Upper lobe of right lung (tissue), 1 donor: ENCODE measurements around the gene SEC22A. TPM values are rescaled to one million over a fixed set of nuclear protein-coding genes. Genes with fewer than 3 reads are reported as not detected.

Experiments used
- ATAC-seq: fragments of 200-7000 bp; cut with Tn5 transposase; one replicate; pipeline ENCODE4 v1.9.1; 2020; ENCODE audit warnings: mild to moderate bottlenecking, moderate library complexity
- DNase-seq: peaks from one replicate; pipeline ENCODE4 v3.0.0-alpha.2; 2020
- H3K27ac ChIP-seq: fragments of 200-600 bp; one replicate; pipeline ENCODE4 v1.8.0; 2022
- H3K27me3 ChIP-seq: fragments of 200-600 bp; one replicate; pipeline ENCODE4 v1.8.0; 2022; ENCODE audit warnings: mild to moderate bottlenecking
- H3K36me3 ChIP-seq: fragments of 200-600 bp; one replicate; pipeline ENCODE4 v1.8.0; 2022
- H3K4me1 ChIP-seq: fragments of 200-600 bp; one replicate; pipeline ENCODE4 v1.8.0; 2022
- H3K4me3 ChIP-seq: fragments of 200-600 bp; one replicate; pipeline ENCODE4 v1.8.0; 2022; ENCODE audit warnings: mild to moderate bottlenecking
- H3K9me3 ChIP-seq: fragments of 200-600 bp; one replicate; pipeline ENCODE4 v1.8.0; 2022
- CTCF ChIP-seq: fragments of 200-600 bp; IDR thresholded peaks from one replicate; pipeline ENCODE4 v1.8.0; 2022; ENCODE audit warnings: antibody characterized with exemption
- intact Hi-C: fragments of 100-400 bp; cut with DNase I; formaldehyde crosslinking; loops from one replicate; pipeline ENCODE4 v1.11.0; 2022
- total RNA-seq: library from RNA; stranded (reverse); fragmentation: NEBNext Ultra II Directional; extraction: Animal tissue kit (Norgen Biotek cat#: 25700); gene quantifications from one replicate; pipeline ENCODE4 v1.2.1, GENCODE V29; 2021
- donor health status: DM: no; HTN: yes; CAD: no; lungs with severe emphysema.

The SEC22A gene
- total RNA-seq, 1 donor from 2014 or later: 14.4 TPM

GRCh38 chr3:123289391-123290106 lies 87.8 kb downstream of the SEC22A start:
- no peak for ATAC-seq
- H3K9me3 ChIP-seq: no peaks in the 10 kb centered on the region
- no peaks in the 10 kb centered on the region for H3K27me3 ChIP-seq
- DNase-seq: no peak
- intact Hi-C loops: no loop called here
- TF ChIP-seq CTCF: no peak
- H3K4me3 ChIP-seq: no peak overlapping the region
- no peak overlapping the region for H3K27ac ChIP-seq
- H3K4me1 ChIP-seq: no peaks in the 10 kb centered on the region
- H3K36me3 ChIP-seq: no peaks in the 10 kb centered on the region

- intact Hi-C loops: no loop called here
- H3K9me3 ChIP-seq: no peaks in the 10 kb centered on the region
- TF ChIP-seq CTCF: no peak
- H3K27me3 ChIP-seq: no peaks in the 10 kb centered on the region
- H3K27ac ChIP-seq: no peak overlapping the region
- no peak overlapping the region for H3K4me3 ChIP-seq
- H3K36me3 ChIP-seq: no peaks in the 10 kb centered on the region
- ATAC-seq: no peak
- no peaks in the 10 kb centered on the region for H3K4me1 ChIP-seq
- no peak for DNase-seq
Measured at GRCh38 chr3:123290107-123290930, 88.6 kb downstream of the SEC22A start.

- DNase-seq (no peak), ATAC-seq (no peak)
- Histone ChIP-seq H3K36me3 (no peaks in the 10 kb centered on the region), H3K9me3 (no peaks in the 10 kb centered on the region), H3K27ac (no peak overlapping the region), H3K4me3 (no peak overlapping the region), H3K27me3 (no peaks in the 10 kb centered on the region), H3K4me1 (no peaks in the 10 kb centered on the region)
- intact Hi-C loops: no loop called here
- no peak for TF ChIP-seq CTCF
Measured at GRCh38 chr3:123290962-123291361, 89.2 kb downstream of the SEC22A start.

- Histone ChIP-seq H3K27ac (no peak overlapping the region), H3K36me3 (no peaks in the 10 kb centered on the region), H3K4me1 (no peaks in the 10 kb centered on the region), H3K27me3 (no peaks in the 10 kb centered on the region), H3K9me3 (no peaks in the 10 kb centered on the region), H3K4me3 (no peak overlapping the region)
- intact Hi-C loops: no loop called here
- ATAC-seq: no peak
- no peak for DNase-seq
- TF ChIP-seq CTCF: no peak
Measured at GRCh38 chr3:123291404-123291803, 89.7 kb downstream of the SEC22A start.

- intact Hi-C loops: no loop called here
- Histone ChIP-seq H3K36me3 (no peaks in the 10 kb centered on the region), H3K4me1 (no peaks in the 10 kb centered on the region), H3K4me3 (no peak overlapping the region), H3K27ac (no peak overlapping the region), H3K27me3 (no peaks in the 10 kb centered on the region), H3K9me3 (no peaks in the 10 kb centered on the region)
- DNase-seq (no peak), ATAC-seq (no peak)
- TF ChIP-seq CTCF: no peak
Measured at GRCh38 chr3:123292321-123293310, 90.9 kb downstream of the SEC22A start.
